H7 (cell line): ENCODE results near the gene IRGC. TPM values are rescaled to one million over a fixed set of nuclear protein-coding genes. Genes with fewer than 3 reads are reported as not detected.
"Not testable (repeated sequence)": the region's sequence is repeated elsewhere in the genome, so short reads cannot be mapped to it uniquely, and the experiment has no call there.

Source experiments
- DNase-seq: peaks from one replicate; pipeline ENCODE4 v3.0.0; 2012
- H3K27me3 ChIP-seq: 2 replicates; pipeline ENCODE4 v1.6.0; 2011; ENCODE audit warnings: mild to moderate bottlenecking, low read length; ENCODE audit not compliant: control insufficient read depth, insufficient read depth
- H3K36me3 ChIP-seq: replicated peaks from 2 replicates; pipeline ENCODE4 v1.5.1; 2011; ENCODE audit warnings: low read length; ENCODE audit not compliant: control insufficient read depth, insufficient read depth
- H3K4me3 ChIP-seq: 2 replicates; pipeline ENCODE4 v1.5.1; 2011; ENCODE audit warnings: low read depth, mild to moderate bottlenecking, control low read depth, low read length, moderate library complexity; ENCODE audit not compliant: insufficient read depth
- total RNA-seq: library from RNA; depleted of rRNA; stranded (reverse); fragments of >200 nt; shearing (Covaris generic); gene quantifications from 2 replicates; pipeline ENCODE4 v1.2.3, GENCODE V29; 2014

Gene IRGC
- total RNA-seq, 1 experiment from 2014 or later = not detected

DNA sequence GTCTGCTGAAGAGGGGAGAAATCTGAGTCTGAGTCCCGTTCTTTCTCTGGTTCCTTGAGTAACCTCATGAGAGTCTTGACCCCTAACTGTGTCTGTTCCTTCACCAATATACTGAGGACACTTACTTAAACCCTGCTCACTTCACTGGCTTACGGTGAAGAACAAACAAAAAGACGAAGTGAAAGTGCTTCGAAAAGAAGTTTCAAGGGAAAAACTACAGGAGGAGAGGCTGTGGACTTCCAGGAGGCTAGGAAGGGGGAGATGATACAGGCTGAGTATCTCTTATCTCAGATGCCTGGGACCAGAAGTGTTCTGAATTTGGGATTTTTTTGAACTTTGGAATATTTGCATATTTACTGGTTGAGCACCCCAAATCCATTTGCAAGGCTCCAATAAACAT lies 32.8 kb downstream of the IRGC start:
- no peaks in the 10 kb centered on the region for H3K27me3 ChIP-seq
- H3K36me3 ChIP-seq = peaks cover 21% of the 10 kb centered on the region
- H3K4me3 ChIP-seq = no peak overlapping the region
- no peak for DNase-seq

DNA sequence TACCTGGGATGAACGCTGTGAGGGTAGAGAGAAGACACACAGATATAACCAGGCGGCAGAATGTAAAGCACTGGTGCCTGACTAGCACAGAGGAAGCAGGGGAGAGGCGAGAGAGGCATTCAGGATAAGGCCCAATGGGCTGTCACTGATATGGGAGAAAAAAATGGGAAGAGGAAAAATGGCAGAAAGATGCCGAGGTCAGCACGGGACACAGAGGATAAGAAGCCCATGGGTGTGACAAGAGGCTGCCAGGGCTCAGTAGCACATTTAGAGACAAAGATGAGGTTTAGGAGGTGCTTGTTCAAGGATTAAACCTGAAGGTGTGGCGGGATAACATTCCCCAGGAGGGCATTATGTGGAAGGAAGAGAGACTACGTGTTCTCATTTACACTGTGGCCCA lies 33.3 kb downstream of the IRGC start:
- Histone ChIP-seq H3K4me3 (no peak overlapping the region), H3K27me3 (no peaks in the 10 kb centered on the region), H3K36me3 (peaks cover 21% of the 10 kb centered on the region)
- no peak for DNase-seq

DNA sequence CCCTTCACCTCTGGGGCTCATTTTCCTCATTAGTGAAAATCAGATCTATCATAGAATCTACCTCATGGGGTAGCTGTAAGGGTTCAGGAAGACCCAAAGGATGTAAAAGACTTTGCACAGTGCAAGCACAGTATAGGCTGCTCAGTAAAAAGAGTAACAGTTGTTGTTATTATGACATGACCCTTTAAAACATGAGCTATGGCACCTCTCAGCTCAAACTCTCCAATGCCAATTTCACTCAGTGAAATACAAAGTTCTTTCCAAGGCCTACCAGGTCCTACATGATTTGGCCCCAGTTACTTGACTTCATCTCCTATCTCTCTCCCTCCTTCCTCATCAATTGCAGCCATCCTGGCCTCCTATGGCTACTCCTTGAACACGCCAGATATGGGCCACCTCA lies 34.0 kb downstream of the IRGC start:
- peaks cover 19% of the 10 kb centered on the region for H3K36me3 ChIP-seq
- H3K4me3 ChIP-seq = no peak overlapping the region
- no peaks in the 10 kb centered on the region for H3K27me3 ChIP-seq
- no peak for DNase-seq

DNA sequence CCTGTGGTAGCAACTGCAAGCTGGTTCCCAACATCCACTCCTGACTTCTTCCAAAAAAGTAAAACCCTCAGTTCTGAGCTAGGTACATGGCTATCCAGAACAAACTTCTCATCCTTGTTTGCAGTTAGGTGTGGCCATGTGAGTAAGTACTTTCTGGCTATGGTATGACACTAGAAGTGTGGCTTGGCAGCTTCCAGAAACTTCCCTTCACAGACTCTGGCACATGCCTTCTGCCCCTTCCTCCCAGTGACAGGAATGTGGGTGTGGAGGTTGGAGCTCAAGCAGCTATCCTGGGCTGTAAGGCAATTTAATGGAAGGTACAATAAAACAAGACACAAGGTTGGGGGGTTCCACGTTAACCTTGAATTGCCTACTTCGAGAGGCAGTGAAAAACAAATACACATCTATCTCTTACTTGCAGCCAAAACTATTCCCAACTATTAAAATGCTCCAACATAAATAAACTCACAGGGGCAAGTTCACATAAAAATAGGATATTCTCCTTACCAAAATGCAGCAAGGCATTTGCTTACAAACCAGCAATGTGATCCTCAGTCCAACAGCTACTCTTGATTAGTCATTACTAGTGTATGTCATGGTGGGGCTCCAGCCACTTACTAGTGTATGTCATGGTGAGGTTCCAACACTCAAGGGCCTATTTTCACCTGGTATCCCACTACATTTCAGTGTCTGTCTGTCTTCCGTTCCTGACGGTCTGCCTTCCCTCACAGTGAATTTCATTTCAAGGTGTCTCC lies 35.8 kb downstream of the IRGC start:
- H3K4me3 ChIP-seq = no peak overlapping the region
- no peak for DNase-seq

DNA sequence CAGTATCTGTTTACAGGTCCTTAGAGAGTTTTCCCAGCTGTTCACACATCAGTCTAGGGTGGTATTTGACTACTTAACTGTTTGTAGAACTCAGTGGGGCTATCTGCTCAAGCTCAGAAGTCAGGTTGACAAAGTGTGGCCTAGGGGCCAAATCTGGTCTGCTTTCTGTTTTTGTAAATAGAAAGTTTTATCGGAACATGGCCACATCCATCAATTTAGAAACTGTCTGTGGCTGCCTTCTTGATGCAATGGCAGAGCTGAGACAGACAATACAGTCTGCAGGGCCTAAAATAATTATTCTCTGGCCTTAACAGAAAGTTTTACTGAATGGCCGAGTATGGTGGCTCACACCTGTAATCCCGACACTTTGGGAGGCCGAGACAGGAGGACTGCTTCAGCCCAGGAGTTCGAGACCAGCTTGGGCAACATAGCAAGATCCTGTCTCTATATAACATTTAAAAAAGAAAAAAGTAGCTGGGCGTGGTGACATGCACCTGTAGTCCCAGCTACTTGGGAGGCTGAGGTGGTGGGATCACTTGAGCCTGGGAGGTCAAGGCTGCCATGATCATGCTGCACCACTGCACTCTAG lies 36.5 kb downstream of the IRGC start:
- Histone ChIP-seq H3K4me3 (no peak overlapping the region), H3K27me3 (no peaks in the 10 kb centered on the region), H3K36me3 (peaks cover 7% of the 10 kb centered on the region)
- DNase-seq = no peak

More for the DNA sequence above, 35.8 kb downstream of the IRGC start:
- H3K36me3 ChIP-seq = peaks cover 14% of the 10 kb centered on the region
- no peaks in the 10 kb centered on the region for H3K27me3 ChIP-seq

DNA sequence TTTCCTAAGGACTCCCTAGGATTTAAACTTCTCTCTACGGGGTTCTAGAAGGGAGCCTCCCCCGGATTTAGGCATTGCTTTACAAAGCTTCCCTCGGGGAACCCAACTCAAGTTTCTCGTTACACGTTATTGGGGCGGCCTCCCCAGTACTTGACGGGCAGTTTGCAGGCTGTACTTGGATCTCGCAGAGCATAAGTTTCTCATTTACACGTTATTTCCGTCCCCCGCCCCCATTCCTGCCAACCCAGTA lies 38.3 kb downstream of the IRGC start:
- no peaks in the 10 kb centered on the region for H3K27me3 ChIP-seq
- DNase-seq = no peak
- peaks cover 3% of the 10 kb centered on the region; the same call in 1 of the 2 replicates for H3K36me3 ChIP-seq
- peak overlapping the region; percentile 70 for H3K4me3 ChIP-seq

DNA sequence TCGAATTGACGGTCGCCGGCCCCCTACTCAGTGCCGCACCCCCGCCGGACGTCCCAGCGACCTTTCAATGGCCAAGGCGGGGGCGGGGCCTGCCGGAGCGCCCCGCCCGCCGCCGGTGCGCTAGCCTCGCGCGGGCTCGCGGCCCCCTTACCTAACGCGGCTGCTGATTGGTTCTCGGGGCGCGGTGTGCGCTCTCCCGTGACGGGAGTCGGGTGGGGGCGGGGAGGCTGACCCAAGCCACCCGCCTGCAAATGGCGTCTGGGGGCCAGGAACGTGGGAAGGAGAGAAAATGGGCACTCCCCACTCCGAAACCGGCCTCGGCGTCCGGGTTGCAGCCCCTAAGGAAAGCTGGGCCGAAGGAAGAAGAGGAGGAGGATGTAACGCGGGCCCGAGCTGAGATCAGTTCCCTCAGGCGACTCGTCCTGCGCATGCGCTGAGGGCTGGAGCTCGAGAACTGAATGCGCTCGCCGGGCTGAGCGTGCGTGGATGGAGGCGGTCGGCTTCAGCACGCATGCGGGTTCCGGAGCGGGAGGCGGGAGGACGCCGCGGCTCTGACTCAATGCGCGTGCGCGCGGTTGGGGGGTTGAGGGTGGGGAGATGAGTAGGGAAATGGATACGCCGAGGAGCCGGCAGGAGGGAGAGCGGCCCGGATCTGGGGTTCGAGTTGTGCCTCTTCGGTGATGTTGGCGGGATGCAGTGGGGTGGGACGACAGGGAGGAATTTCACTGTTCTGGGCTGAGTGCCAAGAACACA lies 38.8 kb downstream of the IRGC start, which contains the start of gene SMG9:
Gene SMG9 (minus strand): TSS at position 460 of the 753 bp plus-strand sequence. CDS start 4,221 bp downstream, outside the sequence.
- DNase-seq = peak; percentile 98

DNA sequence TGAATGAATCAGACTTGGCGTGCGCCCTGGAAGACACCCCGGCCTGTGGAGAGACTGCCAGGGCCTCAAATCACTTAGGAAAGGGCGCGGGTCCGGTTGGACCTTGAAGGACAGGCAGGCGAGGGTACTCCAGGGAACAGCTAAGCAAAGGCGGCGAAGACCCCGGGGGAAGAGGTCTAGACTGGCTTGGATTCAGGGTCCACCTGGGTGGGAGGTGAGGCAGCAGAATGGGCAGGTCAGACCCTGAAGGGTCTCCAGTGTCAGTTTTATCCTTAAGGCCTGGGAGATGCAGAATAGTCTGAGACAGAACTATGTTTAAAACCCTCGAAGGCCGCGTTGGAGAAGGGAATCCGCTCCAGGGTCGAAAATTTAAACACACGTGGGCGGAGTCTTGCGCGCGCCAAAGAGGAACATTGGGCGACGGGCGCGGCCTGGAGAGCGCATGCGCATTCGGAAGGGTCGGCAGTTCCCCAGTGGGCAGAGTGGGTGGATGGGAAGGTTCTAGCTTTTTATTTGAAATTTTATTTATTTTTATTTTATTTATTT lies 39.5 kb downstream of the IRGC start:
- Histone ChIP-seq H3K4me3 (peak overlapping the region; percentile 70), H3K27me3 (no peaks in the 10 kb centered on the region), H3K36me3 (peaks cover 3% of the 10 kb centered on the region; the same call in 1 of the 2 replicates)
- peak; percentile 75 for DNase-seq

More for the DNA sequence above, 38.8 kb downstream of the IRGC start, which contains the start of gene SMG9:
- Histone ChIP-seq H3K27me3 (no peaks in the 10 kb centered on the region), H3K4me3 (peak within 1 kb of the TSS; percentile 70), H3K36me3 (peaks cover 3% of the 10 kb centered on the region; the same call in 1 of the 2 replicates)

DNA sequence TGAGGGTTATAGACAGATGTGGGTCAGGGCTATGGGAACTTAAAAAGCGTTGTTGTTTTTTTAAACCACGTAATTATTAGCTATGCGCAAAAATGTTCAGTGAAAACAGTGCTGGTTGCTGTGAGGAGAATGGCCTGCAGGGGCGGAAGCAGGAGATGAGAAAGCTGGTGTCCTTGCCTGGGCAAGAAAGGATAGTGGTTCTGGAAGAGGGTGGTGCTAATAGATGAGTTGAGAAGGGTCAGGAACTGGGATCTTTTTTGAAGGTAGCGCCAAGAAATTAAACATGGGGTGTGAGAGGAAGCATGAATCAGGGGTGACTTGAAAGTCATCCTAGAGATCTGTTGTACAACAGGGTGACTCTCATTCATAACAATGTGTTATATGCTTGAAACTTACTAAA lies 43.6 kb downstream of the IRGC start:
- no peak for DNase-seq
- no peak overlapping the region for H3K4me3 ChIP-seq
- H3K36me3 ChIP-seq = no peaks in the 10 kb centered on the region

DNA sequence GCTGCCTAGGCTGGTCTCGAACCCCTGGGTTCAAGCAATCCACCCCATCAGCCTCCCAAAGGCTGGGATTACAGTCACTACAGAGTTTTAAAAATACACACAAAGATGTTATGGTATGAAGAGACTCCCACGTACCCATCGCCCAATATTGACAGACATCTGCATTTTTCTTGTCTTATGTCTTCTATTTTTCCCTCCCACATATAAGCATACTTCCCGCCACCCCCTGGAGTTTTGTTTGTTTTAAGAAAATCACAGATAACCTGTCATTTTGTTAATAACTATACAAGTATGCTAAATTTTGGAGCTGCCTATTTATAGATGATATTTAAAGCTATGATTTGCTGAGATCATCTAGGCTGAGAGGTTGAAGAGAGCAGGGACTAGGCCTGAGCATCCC lies 45.1 kb downstream of the IRGC start:
- Histone ChIP-seq H3K4me3 (no peak overlapping the region), H3K27me3 (no peaks in the 10 kb centered on the region), H3K36me3 (no peaks in the 10 kb centered on the region)
- DNase-seq = no peak

More for the DNA sequence above, 43.6 kb downstream of the IRGC start:
- H3K27me3 ChIP-seq = no peaks in the 10 kb centered on the region

DNA sequence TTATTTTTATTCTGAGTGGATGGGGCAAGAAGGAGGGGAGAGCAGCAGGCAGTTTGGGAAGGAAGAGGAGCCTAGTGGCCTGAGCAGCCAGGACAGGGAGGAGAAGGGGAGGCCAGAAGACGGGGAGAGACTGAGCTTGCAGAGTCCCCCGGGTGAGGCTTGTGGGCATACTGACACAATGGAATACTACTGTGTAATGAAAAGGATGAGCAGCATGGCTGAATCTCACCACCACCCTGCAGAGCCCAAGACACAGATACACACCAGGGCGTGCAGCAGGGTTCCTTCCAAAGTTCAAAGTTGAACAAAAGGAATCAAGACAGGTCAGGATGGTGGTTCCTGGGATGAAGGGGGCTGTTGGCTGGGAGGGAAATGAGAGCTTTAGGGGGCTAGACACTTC lies 46.9 kb downstream of the IRGC start:
- no peak for DNase-seq
- no peaks in the 10 kb centered on the region for H3K27me3 ChIP-seq
- H3K4me3 ChIP-seq = no peak overlapping the region
- no peaks in the 10 kb centered on the region for H3K36me3 ChIP-seq

DNA sequence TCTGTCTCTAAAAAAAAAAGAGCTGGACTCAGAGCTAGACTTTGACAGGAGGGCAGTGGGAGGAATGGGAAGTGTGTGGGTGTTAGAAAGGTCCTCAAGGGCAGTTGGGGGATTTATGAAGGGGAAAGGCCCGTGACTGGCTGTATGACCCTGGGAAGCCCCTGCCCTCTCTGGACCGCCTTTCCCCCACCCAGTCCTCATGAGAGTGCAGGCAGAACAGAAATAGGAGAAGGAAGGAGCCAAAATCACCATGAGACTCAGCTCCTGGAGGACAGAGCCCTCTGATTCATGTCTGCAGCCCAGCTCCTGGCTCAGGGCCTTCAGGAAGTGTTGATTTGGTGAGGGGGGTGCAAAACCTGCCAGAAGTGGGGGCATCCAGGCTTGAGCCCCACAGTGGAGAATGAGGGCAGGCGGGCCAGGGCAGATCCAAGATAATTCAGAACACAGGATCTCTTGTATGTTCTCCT lies 47.6 kb downstream of the IRGC start:
- Histone ChIP-seq H3K27me3 (no peaks in the 10 kb centered on the region), H3K4me3 (no peak overlapping the region), H3K36me3 (no peaks in the 10 kb centered on the region)
- no peak for DNase-seq

DNA sequence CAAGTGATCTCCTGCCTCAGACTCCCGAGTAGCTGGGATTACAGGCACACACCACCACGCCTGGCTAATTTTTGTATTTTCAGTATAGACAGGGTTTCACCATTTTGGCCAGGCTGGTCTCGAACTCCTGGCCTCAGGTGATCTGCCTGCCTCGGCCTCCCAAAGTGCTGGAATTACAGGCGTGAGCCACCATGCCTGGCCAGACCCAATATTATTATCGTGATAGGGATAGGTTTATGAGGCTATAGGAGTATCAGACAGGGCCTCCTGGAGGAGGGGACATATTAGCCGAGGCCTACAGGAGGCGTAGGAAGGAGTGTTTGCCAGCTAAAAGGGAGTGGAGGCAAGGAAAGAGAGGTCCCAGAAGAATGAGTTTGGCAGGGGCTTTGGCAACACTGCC lies 48.8 kb downstream of the IRGC start:
- DNase-seq = not testable (repeated sequence)

DNA sequence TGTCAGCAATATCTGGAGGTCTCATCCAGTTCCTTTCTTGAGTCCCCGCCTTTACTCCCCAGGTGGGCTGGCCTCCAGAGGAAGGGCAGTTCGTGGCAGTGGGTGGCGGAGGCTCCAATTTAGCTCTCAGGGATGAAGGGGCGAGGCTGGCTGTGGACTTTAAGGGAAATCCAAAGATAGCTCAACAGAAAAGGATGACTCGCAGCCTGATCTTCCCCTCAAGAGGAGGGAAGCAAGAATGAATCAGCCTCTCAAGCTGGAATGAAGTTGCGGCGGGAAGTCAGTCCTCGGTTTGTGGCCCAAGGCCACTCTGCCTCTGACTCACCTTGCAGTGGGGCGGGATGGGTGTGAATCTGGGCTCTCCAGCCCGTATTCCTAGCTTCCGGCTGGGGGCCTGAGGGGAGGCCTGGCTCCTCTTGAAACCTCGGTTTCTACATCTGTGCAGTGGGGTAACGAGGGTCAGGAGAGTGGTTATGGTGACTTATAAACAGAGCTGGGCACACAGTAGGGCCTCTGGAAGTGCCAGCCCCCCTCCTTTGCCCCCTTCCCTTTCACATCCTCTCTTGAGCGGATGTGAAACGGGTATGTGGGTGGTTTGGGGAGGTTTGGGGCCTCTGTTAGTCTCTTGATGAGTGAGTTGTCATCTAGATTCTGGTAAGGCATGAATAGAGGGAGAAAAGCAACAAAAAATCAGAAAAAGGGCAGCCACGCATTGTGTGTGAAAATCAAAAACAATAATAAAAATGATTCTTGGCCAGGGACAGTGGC lies 49.4 kb downstream of the IRGC start:
- Histone ChIP-seq H3K27me3 (no peaks in the 10 kb centered on the region), H3K36me3 (no peaks in the 10 kb centered on the region)

More for the DNA sequence above, 48.8 kb downstream of the IRGC start:
- H3K36me3 ChIP-seq, H3K4me3 ChIP-seq, H3K27me3 ChIP-seq: not testable (repeated sequence)

More for the DNA sequence above, 49.4 kb downstream of the IRGC start:
- H3K4me3 ChIP-seq = no peak overlapping the region
- no peak for DNase-seq
